Posterior cingulate gyrus (tissue), 11 donors: ENCODE measurements around the gene EIF2S3.
"Not testable (repeated sequence)": the region's sequence is repeated elsewhere in the genome, so short reads cannot be mapped to it uniquely, and the experiment has no call there.

ENCODE experiments used
- DNase-seq, 10 donors: peaks; one replicate each; pipeline versions ENCODE4 v3.0.0 to v3.0.0-alpha.2; 2020 to 2021; ENCODE audit warnings: mixed read lengths in 3 of 10
- intact Hi-C: fragments of 100-400 bp; cut with DNase I; formaldehyde crosslinking; loops from one replicate; pipeline ENCODE4 v1.15.1; 2023

EIF2S3 gene

DNA sequence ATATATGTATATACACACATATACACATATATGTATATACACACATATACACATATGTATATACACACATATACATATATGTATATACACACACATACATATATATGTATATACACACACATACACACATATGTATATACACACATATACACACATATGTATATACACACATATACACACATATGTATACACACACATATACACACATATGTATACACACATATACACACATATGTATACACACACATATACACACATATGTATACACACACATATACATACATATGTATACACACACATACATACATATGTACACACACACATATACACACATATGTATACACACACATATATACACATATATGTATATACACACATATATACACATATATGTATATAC, 8.7 kb upstream of the EIF2S3 start:
- DNase-seq, intact Hi-C loops: not testable (repeated sequence)

GRCh38 chrX:24049643-24050042, 5.1 kb upstream of the EIF2S3 start:
- DNase-seq, intact Hi-C loops: not testable (repeated sequence)

GRCh38 chrX:24050522-24051318, 4.0 kb upstream of the EIF2S3 start:
- intact Hi-C loops, DNase-seq: not testable (repeated sequence)

GRCh38 chrX:24055043-24055356, 244 bp downstream of the EIF2S3 start:
- intact Hi-C loops, result loop anchor here (2.0 kb wide), 1 partner anchor 146 kb away; the partner anchor contains the start of gene CXorf58
- no peak for DNase-seq

- intact Hi-C loops, result no loop called here
- no peak for DNase-seq
Observed at GRCh38 chrX:24063488-24063887, 8.7 kb downstream of the EIF2S3 start.

DNA sequence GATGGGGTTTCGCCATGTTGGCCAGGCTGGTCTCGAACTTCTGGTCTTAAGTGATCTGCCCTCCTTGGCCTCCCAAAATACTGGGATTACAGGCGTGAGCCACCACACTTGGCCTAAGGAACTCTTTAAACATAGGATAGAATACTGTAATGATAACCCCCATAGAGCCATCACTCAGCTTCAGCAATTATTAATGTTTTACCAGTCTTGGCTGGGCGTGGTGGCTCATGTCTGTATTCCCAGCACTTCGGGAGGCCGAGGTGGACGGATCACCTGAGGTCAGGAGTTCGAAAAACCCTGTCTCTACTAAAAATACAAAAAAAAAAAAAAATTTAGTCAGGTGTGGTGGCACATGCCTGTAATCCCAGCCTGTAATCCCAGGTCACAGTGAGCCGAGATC, 15.1 kb downstream of the EIF2S3 start:
- intact Hi-C loops, result no loop called here
- DNase-seq, result no peak

GRCh38 chrX:24079411-24079810, 24.7 kb downstream of the EIF2S3 start:
- intact Hi-C loops, result no loop called here
- no peak for DNase-seq

DNA sequence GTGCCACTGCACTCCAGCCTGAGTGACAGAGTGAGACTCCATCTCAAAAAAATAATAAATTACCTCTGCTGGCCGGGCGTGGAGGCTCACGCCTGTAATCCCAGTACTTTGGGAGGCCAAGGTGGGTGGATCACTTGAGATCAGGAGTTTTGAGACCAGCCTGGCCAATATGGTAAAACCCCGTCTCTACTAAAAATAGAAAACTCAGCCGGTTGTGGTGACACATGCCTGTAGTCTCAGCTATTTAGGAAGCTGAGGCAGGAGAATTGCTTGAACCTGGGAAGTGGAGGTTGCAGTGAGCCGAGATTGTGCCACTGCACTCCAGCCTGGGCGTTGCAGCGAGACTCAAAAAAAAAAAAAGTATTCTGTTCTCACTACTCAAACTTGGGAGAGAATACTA, 25.5 kb downstream of the EIF2S3 start:
- not testable (repeated sequence) for DNase-seq
- intact Hi-C loops, result loop anchor here (10.0 kb wide), 1 partner anchor 165 kb away; no protein-coding TSS in a partner anchor

DNA sequence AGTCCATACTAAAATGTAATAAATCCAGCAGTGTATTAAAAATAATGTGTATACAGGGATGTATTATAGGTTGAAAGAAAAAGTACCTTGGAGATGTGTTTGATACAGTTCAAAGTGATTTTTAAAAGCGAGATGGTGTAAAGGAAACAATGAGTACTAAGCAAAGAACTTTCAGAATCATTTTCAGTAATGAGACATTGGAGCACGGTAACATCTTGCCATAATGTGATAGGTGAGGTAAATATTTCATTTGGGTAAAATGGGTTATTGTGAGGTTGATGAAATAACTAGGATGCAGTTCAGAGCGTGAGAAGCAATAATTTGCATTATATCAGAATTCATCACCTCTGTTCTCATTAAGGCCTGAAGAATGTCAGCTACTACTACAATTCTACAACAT, 25.9 kb downstream of the EIF2S3 start:
- intact Hi-C loops, result loop anchor here (10.0 kb wide), 1 partner anchor 164 kb away; no protein-coding TSS in a partner anchor
- DNase-seq, result no peak

DNA sequence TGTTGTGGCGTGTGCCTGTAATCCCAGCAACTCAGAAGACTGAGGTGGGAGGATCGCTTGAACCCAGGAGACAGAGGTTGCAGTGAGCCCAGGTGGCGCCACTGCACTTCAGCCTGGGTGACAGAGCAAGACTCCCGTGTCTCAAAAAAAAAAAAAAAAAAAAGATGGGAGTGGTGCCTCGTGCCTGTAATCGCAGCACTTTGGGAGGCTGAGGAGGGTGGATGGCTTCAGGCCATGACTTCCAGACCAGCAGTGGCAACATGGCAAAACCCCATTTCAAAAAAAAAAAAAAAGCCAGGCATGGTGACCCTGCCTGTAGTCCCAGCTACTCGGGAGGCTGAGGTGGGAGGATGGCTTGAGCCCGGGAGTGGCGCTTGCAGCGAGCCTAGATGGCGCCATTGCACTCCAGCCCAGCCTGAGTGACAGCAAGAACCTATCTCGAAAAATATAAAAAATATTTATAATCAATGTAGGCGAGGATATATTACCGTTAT, 27.0 kb downstream of the EIF2S3 start:
- intact Hi-C loops, result loop anchor here (10.0 kb wide), 1 partner anchor 163 kb away; no protein-coding TSS in a partner anchor

GRCh38 chrX:24082447-24082846, 27.7 kb downstream of the EIF2S3 start:
- intact Hi-C loops, result loop anchor here (10.0 kb wide), 1 partner anchor 162 kb away; no protein-coding TSS in a partner anchor
- DNase-seq, result no peak

More for the DNA sequence above, 27.0 kb downstream of the EIF2S3 start:
- DNase-seq, result peak in 7 of 10 donors; percentile 10 to 90 (median 38)

DNA sequence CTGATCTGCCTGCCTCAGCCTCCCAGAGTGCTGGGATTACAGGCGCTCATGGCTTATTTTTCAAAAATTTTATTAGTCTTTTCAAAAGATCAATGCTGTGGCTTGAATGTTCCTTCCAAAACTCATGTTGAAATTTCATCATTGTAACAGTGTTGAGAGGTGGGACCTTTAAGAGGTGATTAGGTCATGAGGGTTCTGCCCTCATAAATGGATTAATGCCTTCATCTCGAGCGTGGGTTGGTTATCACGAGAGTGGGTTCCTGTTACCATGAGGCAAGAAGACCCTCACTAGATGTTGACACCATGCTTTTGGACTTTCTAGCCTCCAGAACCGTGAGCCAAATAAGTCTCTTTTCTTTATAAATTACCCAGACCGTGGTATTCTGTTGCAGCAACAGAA, 30.3 kb downstream of the EIF2S3 start:
- no peak for DNase-seq
- intact Hi-C loops, result loop anchor here (10.0 kb wide), 1 partner anchor 160 kb away; no protein-coding TSS in a partner anchor

GRCh38 chrX:24090300-24091200, 35.8 kb downstream of the EIF2S3 start:
- intact Hi-C loops, result no loop called here
- no peak for DNase-seq

GRCh38 chrX:24093746-24094145, 39.0 kb downstream of the EIF2S3 start:
- intact Hi-C loops, result no loop called here
- no peak for DNase-seq

GRCh38 chrX:24097741-24098260, 43.0 kb downstream of the EIF2S3 start:
- intact Hi-C loops, result no loop called here
- DNase-seq, result no peak

DNA sequence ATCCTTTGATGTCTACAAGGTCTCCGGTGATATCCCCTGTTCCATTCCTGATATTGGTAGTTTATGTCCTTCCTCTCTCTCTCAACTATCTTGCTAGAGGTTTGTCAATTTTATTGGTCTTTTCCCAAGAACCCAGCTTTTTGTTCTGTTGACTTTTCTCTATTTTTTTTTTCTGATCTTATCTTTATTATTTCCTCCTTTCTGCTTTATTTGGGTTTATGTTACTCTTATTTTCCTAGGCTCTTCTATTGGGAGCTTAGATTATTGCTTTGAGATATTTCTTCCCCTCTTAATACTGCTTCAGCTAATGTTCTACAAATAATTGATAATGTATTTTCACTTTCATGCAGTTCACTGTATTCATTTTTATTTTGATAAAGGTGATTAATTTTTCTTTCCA, 44.2 kb downstream of the EIF2S3 start:
- no peak for DNase-seq
- intact Hi-C loops, result no loop called here

- no peak for DNase-seq
Observed at GRCh38 chrX:24099394-24099793, 44.6 kb downstream of the EIF2S3 start.

DNA sequence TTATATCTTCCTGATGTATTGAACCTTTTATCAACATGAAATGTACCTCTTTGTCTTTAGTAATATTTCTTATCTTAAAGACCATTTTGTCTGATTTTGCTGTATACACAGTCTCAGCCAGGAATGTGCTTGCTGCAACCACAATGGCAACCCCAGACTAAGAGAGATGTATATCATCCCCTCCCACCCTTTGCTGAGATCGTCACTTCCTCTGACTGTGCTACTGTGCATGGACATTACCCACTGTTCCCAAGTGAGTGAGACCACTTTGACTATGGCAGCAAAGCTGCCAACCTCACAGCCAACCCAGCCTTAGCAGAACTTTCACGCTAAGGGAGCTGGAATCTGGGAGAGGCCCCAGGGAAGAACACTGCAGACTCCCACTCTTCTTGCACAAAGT, 46.0 kb downstream of the EIF2S3 start:
- intact Hi-C loops, result no loop called here
- no peak for DNase-seq

More at GRCh38 chrX:24099394-24099793, 44.6 kb downstream of the EIF2S3 start:
- intact Hi-C loops, result no loop called here

DNA sequence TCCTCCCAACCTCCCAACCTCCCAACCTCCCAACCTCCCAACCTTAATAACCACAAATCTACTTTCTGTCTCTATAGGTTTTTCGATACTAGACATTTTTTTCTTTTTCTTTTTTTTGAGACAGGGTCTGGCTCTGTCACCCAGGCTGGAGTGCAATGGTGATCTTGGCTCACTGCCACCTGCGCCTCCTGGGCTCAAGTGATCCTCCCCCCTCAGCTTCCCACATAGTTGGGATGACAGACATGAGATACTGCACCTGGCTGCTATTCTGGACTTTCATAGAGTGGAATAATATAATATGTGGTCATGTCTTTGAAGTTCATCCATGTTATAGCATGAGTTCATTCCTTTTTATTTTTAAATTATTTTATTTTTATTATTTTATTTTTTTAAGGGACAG, 55.3 kb downstream of the EIF2S3 start:
- intact Hi-C loops, result no loop called here
- no peak for DNase-seq

- intact Hi-C loops, result no loop called here
- no peak for DNase-seq
Observed at GRCh38 chrX:24113181-24113580, 58.4 kb downstream of the EIF2S3 start.

DNA sequence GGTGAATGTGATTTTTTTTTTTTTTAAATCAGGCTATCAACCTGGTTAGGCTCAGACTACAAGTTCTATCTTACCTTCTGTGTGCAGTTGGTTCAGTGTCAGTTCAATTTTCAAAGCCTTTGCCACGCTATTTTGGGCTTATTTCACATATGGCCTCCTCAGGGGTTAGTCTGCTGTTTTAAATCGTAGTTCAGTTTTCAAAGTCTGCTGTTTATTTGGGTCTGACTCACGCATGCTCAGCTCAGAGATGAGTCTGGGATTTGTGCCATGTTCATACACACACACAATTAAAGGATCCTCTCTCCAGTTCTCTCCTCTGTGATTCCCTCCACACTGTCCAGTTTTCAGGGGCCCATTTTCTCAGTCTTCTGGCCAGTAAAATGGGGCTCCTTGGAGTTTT, 62.5 kb downstream of the EIF2S3 start:
- peak in 4 of 10 donors; percentile 13 to 42 (median 24) for DNase-seq
- intact Hi-C loops, result no loop called here
